HG03066 (cell line): ENCODE results near the gene LTBP3.

Experiments
- ATAC-seq: cut with Tn5 transposase; IDR thresholded peaks from one replicate; pipeline ENCODE4 v1.9.1; 2021; ENCODE audit warnings: low read depth; ENCODE audit not compliant: unreplicated experiment

LTBP3 gene

GRCh38 chr11:65498977-65499712, 59.0 kb downstream of the LTBP3 start, which contains the start of gene MALAT1:
TSS of gene MALAT1 (plus strand) at chr11:65499045.
- no peak for ATAC-seq

- ATAC-seq = no peak
These were observed 59.5 kb downstream of the LTBP3 start for GRCh38 chr11:65498727-65498976.

DNA sequence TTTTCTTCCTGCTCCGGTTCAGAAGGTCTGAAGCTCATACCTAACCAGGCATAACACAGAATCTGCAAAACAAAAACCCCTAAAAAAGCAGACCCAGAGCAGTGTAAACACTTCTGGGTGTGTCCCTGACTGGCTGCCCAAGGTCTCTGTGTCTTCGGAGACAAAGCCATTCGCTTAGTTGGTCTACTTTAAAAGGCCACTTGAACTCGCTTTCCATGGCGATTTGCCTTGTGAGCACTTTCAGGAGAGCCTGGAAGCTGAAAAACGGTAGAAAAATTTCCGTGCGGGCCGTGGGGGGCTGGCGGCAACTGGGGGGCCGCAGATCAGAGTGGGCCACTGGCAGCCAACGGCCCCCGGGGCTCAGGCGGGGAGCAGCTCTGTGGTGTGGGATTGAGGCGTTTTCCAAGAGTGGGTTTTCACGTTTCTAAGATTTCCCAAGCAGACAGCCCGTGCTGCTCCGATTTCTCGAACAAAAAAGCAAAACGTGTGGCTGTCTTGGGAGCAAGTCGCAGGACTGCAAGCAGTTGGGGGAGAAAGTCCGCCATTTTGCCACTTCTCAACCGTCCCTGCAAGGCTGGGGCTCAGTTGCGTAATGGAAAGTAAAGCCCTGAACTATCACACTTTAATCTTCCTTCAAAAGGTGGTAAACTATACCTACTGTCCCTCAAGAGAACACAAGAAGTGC, 60.0 kb downstream of the LTBP3 start:
- ATAC-seq = no peak

GRCh38 chr11:65497141-65498041, 60.8 kb downstream of the LTBP3 start:
- ATAC-seq = peak; percentile 59

DNA sequence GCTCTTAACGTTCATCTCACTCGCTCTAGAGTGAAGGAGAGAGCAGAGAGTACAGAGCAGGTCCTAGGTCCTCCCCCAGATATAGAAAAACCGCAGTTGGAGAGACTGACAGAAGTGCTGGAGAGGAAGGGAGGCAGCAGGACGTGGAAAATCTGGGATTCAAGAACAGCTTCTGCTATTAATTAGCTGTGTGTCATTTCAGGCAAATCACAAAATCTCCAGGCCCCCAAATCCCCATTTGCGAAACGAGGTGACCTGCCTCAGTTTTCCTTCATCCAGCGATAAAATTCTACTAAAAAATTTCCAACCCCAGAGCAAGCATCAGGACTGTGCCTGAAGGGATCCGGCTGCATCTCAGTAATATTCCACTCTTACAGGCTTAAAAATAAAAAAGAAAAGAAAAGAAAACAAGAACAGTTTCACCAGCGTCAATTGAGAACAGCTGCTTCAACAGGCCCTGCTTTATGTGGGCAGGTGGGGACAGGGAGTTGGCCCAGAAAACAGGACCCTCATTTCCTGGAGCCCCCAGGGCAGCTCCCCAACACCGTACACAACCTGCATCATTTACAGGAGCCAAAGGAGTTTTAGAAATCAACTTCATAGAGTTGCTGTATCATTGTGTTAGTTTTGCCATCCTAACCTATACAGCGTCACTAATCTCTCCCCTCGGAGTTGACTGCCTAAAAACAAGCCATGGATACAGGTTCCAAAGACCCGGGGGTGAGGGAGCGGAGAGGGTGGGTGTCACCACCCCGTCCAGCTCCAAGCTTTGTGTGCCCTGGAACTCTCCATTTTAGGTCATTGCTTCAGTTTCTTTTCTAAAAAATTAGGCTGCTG, 61.6 kb downstream of the LTBP3 start:
- ATAC-seq = no peak

DNA sequence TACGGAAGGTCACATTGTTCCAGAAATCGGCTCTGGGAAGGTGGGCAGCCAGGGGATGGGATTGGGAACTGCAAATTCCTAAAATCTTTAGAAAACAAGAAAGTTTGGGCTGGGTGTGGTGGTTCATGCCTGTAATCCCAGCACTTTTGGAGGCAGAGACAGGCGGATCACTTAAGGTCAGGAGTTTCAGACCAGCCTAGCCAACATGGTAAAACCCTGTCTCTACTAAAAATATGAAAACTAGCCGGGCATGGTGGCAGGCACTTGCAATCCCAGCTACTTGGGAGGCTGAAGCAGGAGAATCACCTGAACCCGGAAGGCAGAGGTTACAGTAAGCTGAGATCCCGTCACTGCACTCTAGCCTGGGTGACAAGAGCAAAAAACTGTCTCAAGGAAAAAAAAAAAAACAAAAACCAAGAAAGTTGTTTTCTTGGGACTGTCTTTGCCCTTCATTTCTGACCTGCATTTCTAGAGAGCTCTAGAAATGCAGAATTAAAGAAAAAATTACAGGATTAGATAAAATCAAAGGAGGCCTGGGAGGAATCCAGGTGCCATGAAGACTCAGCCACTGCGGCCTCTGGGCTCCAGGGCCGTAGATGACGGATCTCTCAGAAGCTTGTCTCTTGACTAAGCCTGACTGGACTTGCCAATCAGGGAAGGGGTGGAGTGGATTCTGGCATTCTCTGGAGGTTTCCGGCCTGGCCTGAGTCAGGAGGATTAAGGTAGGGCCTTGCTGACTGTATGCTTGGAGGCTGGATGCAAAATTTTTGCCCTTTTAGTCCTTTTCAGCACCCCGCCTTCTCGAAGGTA, 64.6 kb downstream of the LTBP3 start:
- ATAC-seq = no peak

DNA sequence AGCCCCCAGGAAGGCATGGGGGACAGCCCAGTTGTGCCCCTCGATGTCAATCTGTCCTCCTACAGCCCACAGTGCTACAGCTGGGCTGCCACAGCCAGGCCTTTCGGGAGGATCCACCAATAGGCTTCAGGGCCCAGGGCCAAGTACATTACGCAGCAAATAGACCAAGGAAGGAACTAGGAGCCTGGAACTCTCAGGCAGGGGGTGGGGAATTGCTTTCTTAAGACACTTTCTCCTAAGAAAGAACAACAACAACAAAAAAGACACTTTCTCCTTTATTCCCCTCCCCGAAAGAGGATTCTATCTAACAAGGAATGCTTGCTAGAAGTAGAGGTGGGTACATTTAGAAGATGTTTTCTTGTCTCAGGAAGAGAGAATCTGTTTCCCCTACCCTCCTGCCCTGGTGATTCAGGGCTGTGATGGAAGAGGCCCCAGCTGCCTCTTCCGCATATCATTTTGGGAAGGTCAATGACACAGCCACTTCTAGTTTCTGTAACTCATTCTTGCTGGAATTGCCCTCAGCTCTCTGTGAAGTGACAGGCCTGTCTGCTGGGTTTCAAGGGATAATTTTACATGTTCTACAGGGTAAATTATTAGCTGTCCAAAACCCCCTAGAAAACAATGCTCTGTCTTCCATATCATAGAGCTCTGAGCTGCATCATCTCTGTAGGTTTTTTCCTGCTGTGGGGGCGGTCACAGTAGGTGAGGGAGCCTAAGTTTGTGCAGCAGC, 65.4 kb downstream of the LTBP3 start:
- no peak for ATAC-seq

GRCh38 chr11:65492387-65492636, 65.8 kb downstream of the LTBP3 start:
- ATAC-seq = no peak

DNA sequence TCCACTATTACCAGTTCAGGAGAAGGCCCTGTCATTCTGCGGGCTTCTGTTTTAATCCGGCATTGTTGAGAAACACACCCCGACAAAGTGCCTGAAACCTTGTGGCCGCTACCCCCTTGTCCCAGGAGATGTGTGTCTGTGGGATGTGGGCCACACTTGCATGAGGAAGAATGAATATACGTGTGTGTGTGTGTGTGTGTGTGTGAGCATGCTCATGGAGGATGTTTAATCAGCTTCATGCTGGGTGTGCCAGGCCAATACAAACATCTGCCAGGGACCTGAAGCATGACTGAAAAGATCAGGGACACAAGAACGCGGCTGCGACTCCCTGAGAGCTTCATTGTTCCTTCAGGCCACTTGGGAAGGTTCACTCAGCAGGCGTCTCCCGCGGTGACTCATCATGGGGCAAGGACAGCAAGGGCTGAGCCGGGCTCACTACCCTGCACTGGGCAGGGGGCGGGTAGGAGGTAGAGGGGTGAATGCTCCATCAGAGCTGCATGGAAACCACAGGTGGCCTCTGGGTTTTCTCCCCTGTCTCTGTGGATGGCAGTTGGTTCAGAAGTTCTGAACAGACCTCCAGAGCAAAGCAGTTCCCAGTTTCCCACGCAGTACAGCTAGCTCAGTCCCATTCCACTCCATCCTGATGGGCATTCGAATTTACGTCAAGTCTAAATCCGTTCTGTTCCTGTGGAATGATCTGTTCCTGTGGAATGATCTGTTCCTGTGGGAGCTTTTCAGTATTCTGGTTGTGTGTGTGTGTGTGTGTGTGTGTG, 66.4 kb downstream of the LTBP3 start:
- no peak for ATAC-seq

GRCh38 chr11:65491163-65491465, 67.0 kb downstream of the LTBP3 start:
- no peak for ATAC-seq

GRCh38 chr11:65489706-65490320, 68.3 kb downstream of the LTBP3 start:
- ATAC-seq = no peak

- no peak for ATAC-seq
These were observed 69.0 kb downstream of the LTBP3 start for GRCh38 chr11:65489035-65489705.
